ENCODE measurements around the gene ATF7.
"Not testable (repeated sequence)": the region's sequence is repeated elsewhere in the genome, so short reads cannot be mapped to it uniquely, and the experiment has no call there.

The ATF7 gene

DNA sequence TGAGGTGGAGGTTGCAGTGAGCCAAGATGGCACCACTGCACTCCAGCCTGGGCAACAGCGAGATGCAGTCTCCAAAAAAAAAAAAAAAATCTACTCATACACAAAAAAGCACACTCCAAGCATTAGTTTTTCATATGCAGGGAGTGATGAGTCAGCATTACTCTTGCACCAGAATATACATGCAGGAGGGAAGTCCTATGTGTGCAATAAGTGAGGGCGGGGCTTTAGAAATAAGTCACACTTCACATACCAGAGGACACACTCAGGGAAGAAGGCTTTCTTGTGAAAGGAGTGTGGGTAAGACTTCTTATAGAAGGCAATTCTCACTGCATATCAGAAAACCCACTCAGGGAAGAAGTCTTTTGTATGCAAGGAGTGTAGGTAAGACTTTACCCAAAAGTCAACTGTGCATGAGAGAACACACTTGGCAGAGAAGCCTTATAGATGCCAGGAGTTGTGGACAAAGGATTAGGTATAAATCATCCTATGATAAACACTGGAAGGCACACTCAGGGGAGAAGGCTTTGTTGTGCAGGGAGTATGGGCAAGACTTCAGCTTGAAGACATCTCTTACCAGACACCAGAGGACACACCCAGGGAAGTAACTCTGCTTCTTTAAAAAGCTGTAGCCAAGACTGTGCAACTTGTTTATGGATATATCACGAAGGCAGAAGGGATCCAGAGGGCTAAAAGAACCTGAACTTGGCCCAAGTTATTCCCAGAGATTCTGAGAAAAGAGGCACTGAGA lies 50.5 kb downstream of the ATF7 start:
- no peak overlapping the region for H3K4me3 ChIP-seq (ENCODE audit: low read length)
- no peak for TF ChIP-seq ZNF274 (IDR thresholded peaks at IDR 0.05; ENCODE audit: low read depth, low read length)

- TF ChIP-seq ZNF274 (IDR thresholded peaks at IDR 0.05; ENCODE audit: low read depth, low read length) = no peak
- H3K4me3 ChIP-seq (ENCODE audit: low read length) = no peak overlapping the region; the same call in 1 of the 2 replicates
Observed at GRCh38 chr12:53572134-53572758, 53.9 kb downstream of the ATF7 start.

GRCh38 chr12:53571295-53571694 lies 54.9 kb downstream of the ATF7 start:
- H3K4me3 ChIP-seq (ENCODE audit: low read length) = no peak overlapping the region
- TF ChIP-seq ZNF274 (IDR thresholded peaks at IDR 0.05; ENCODE audit: low read depth, low read length) = no peak

DNA sequence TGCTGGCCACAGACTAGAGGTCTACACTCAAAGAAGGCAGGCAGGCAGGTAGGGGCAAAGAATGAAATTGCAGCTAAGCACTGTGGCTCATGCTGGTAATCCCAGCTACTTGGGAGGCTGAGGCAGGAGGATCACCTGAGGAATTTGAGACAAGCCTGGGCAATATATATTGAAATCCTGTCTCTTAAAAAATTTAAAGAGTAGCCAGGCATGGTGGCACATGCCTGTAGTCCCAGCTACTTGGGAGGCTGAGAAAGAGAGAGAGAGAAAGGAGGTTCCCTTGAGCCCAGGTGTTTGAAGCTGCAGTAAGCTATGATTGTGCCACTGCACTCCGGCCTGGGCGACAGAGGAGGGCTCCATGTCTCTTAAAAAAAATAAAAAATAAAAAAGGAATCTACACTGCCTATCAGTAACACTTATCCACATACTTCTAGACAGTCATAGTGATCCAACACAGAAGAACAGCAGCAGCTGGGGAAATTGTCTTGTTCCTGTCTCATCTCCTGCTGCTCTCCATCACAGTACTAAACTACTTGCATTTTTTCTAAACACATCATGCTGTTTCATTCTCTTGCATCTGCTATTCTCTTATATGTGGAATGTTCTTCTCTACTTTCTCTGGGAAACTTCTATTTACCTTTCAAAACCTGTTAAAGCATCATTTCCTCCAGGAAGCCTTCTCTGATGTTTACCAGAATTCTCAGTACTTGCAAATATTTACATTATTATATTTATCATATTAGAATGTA lies 57.2 kb downstream of the ATF7 start:
- TF ChIP-seq ZNF274 (IDR thresholded peaks at IDR 0.05; ENCODE audit: low read depth, low read length) = no peak
- H3K4me3 ChIP-seq (ENCODE audit: low read length) = no peak overlapping the region

GRCh38 chr12:53567961-53568808 lies 58.0 kb downstream of the ATF7 start:
- no peak for TF ChIP-seq ZNF274 (IDR thresholded peaks at IDR 0.05; ENCODE audit: low read depth, low read length)
- H3K4me3 ChIP-seq (ENCODE audit: low read length) = no peak overlapping the region

GRCh38 chr12:53565376-53565775 lies 60.8 kb downstream of the ATF7 start:
- not testable (repeated sequence) for H3K4me3 ChIP-seq (ENCODE audit: low read length)

DNA sequence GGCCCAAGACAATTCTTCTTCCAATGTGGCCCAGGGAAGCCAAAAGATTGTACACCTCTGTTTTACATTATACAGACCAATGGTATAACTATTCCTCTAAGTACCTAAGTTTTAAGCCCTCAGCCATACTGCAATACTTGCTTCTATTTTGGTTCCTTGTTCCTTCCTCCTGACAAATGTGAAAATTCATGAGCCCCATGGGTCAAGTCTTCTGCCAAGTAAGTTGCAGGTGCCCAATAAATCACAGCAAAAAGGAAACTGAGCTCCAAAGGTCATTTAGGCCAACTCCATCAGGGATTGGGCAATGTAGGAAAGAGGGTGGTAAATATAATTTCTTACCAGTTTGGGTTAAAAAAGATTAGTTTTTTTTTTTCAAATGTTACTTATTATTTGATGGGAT lies 61.2 kb downstream of the ATF7 start:
- no peak for TF ChIP-seq ZNF274 (IDR thresholded peaks at IDR 0.05; ENCODE audit: low read depth, low read length)
- H3K4me3 ChIP-seq (ENCODE audit: low read length) = no peak overlapping the region

- no peak for TF ChIP-seq ZNF274 (IDR thresholded peaks at IDR 0.05; ENCODE audit: low read depth, low read length)
- no peak overlapping the region for H3K4me3 ChIP-seq (ENCODE audit: low read length)
Observed at GRCh38 chr12:53564278-53564677, 61.9 kb downstream of the ATF7 start.

GRCh38 chr12:53563452-53564028 lies 62.6 kb downstream of the ATF7 start:
- TF ChIP-seq ZNF274 (IDR thresholded peaks at IDR 0.05; ENCODE audit: low read depth, low read length) = no peak
- H3K4me3 ChIP-seq (ENCODE audit: low read length) = no peak overlapping the region

DNA sequence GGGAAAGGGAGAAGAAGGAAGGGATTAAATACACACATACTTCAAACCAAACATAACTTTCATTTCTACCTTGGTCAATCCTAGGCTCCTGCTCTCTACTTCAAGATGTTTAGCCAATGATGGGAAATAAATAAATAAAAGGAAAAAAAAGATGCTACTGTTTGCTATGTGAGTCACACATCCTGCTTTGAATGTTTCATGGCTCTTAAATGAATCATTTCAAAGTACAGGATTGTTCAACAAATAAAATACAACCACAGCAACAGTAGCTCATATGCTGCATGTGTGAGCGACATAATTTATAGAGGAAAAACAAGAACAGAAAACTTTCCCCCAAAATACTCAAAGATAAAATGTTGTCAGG lies 64.6 kb downstream of the ATF7 start:
- no peak for TF ChIP-seq ZNF274 (IDR thresholded peaks at IDR 0.05; ENCODE audit: low read depth, low read length)
- no peak overlapping the region for H3K4me3 ChIP-seq (ENCODE audit: low read length)

DNA sequence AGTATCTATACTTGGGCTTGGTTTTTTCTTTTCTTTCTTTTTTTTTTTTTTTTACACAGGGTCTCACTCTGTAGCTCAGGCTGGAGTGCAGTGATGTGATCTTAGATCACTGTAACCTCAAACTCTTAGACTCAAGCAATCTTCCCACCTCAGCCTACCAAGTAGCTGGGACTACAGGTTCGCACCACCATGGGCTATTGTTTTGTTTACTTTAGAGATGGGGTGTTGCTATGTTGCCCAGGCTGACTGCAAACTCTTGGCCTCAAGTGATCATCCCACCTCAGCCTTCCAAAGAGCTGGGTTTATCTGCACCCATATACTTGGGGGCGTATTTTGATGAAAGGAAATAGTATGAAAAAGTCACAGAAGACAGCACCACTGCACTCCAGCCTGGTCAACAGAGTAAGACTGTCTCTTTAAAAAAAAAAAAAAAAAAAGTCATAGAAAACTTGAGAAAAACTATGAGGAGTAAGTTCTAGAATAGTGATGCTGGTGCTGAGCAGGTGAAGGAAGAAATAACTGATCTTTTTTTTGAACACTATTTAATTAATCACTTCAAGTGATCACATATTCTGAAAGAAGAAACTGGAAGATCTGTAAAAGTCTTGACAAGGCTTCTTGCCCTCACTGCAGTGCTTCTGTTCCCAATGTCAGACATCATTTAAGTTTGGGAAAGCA lies 65.1 kb downstream of the ATF7 start:
- no peak for TF ChIP-seq ZNF274 (IDR thresholded peaks at IDR 0.05; ENCODE audit: low read depth, low read length)
- H3K4me3 ChIP-seq (ENCODE audit: low read length) = no peak overlapping the region

DNA sequence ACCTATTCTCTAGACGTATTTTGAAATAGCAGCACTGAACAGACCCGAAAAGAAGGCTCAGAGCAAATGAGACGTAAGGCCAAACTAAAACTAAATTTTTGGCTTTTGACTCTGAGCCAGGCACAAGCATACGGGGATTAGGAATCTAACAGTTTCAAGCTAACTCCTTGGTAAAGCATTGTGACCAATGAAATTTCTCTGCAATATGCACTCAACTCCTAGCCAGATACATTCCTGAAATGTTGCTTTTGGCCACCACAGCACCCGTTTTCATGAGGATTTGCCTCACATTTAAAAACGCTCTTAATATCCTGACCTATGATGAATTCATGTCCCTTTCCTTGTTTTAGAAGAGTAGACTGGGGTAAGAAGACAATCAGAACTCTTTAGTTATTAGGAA lies 65.8 kb downstream of the ATF7 start:
- no peak overlapping the region for H3K4me3 ChIP-seq (ENCODE audit: low read length)
- TF ChIP-seq ZNF274 (IDR thresholded peaks at IDR 0.05; ENCODE audit: low read depth, low read length) = no peak

GRCh38 chr12:53558631-53559030 lies 67.6 kb downstream of the ATF7 start:
- no peak overlapping the region; the same call in 1 of the 2 replicates for H3K4me3 ChIP-seq (ENCODE audit: low read length)
- no peak for TF ChIP-seq ZNF274 (IDR thresholded peaks at IDR 0.05; ENCODE audit: low read depth, low read length)
